Left lung (tissue), 10 donors: ENCODE data around the gene G3BP1. TPM values are rescaled to one million over a fixed set of nuclear protein-coding genes. Genes with fewer than 3 reads are reported as not detected.

Experiments
- ATAC-seq: fragments of 200-7000 bp; cut with Tn5 transposase; one replicate; pipeline ENCODE4 v1.9.1; 2020; ENCODE audit warnings: moderate library complexity
- DNase-seq, 4 donors: peaks; one replicate each; pipeline ENCODE4 v3.0.0-alpha.2; 2013 to 2020
- H3K27ac ChIP-seq, 2 donors: fragments of 200-600 bp; sonication (generic) in 1 of 2; one replicate each; pipeline versions ENCODE4 v1.5.0 to v1.8.0; 2020 to 2021
- H3K27me3 ChIP-seq, 2 donors: fragments of 200-600 bp; sonication (generic) in 1 of 2; one replicate each; pipeline versions ENCODE4 v1.5.0 to v1.8.0; 2020 to 2021
- H3K36me3 ChIP-seq, 2 donors: fragments of 200-600 bp; sonication (generic) in 1 of 2; one replicate each; pipeline versions ENCODE4 v1.5.0 to v1.8.0; 2020 to 2021
- H3K4me1 ChIP-seq, 2 donors: fragments of 200-600 bp; one replicate each; pipeline ENCODE4 v1.8.0; 2021
- H3K4me3 ChIP-seq, 2 donors: fragments of 200-600 bp; sonication (generic) in 1 of 2; one replicate each; pipeline versions ENCODE4 v1.5.0 to v1.8.0; 2020 to 2021; ENCODE audit warnings: mild to moderate bottlenecking in 1 of 2
- H3K9me3 ChIP-seq, 2 donors: fragments of 200-600 bp; sonication (generic) in 1 of 2; one replicate each; pipeline versions ENCODE4 v1.5.0 to v1.8.0; 2020 to 2021
- intact Hi-C, 2 donors: fragments of 100-400 bp; cut with DNase I; formaldehyde crosslinking; loops; one replicate each; pipeline versions ENCODE4 v1.11.2 to v1.14.2; 2022
- polyA plus RNA-seq, 6 donors: library from polyadenylated mRNA; unstranded; fragments of 120-200 nt; gene quantifications; one replicate each; pipeline ENCODE4 v1.2.1, GENCODE V29; 2013; ENCODE audit not compliant: insufficient read length in 6 of 6
- total RNA-seq, 2 donors: library from RNA; stranded (reverse); fragmentation: NEBNext Ultra II Directional; extraction: Animal tissue kit (Norgen Biotek cat#: 25700); gene quantifications; one replicate each; pipeline ENCODE4 v1.2.1, GENCODE V29; 2021
- TF ChIP-seq, protein P1 (sequence below), 2 donors: fragments of 200-600 bp; sonication (generic) in 1 of 2; IDR thresholded peaks; one replicate each; pipeline versions ENCODE4 v1.5.0 to v1.8.0; 2021; ENCODE audit warnings: antibody characterized with exemption in 2 of 2
- donor health status: DM: no; HTN: yes; CAD: no.
- donor health status: DM: no; HTN: no; CAD: no.

G3BP1 gene
- total and polyA plus RNA-seq, 8 donors, result 125 to 207 (median 146) TPM

DNA sequence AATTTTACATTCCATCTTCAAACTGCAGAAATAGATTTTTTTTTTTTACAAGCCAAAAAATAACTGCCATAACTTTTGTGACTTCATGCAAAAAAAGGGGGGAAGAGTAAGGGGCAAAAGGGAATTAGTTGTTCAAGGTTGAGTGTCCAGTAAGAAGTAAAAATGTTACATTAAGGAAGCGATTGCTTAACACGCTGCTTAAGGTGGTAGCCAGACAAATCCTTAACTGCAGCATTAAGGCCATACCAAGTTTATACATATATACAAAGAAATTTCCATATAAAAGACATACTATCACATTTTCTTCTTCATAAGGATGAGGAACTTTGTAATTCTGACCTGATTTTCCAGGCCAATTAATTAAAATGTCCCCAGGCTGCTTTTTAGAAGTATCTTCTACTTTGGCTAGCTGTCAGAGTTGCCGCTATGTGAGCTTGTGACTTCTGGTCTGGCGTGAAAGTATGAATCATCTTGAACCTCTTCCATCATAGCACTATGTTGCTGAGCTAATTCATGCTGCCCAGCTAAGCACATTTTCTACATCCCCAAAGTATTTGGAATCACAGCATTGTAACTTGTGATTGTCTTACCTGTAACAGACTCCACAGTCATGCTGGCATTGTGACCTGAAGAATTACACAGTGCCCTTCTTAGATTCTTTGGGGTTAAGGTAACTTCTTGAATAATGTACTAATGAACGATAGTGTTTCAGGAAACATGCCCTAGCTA, 40.0 kb downstream of the G3BP1 start:
- Histone ChIP-seq H3K4me1 (peaks cover 0 to 3% of the 10 kb centered on the region in 2 donors), H3K27me3 (no peaks in the 10 kb centered on the region), H3K36me3 (peaks cover 0 to 62% of the 10 kb centered on the region in 2 donors), H3K27ac (no peak overlapping the region), H3K9me3 (no peaks in the 10 kb centered on the region), H3K4me3 (no peak overlapping the region)
- TF ChIP-seq, protein P1, sequence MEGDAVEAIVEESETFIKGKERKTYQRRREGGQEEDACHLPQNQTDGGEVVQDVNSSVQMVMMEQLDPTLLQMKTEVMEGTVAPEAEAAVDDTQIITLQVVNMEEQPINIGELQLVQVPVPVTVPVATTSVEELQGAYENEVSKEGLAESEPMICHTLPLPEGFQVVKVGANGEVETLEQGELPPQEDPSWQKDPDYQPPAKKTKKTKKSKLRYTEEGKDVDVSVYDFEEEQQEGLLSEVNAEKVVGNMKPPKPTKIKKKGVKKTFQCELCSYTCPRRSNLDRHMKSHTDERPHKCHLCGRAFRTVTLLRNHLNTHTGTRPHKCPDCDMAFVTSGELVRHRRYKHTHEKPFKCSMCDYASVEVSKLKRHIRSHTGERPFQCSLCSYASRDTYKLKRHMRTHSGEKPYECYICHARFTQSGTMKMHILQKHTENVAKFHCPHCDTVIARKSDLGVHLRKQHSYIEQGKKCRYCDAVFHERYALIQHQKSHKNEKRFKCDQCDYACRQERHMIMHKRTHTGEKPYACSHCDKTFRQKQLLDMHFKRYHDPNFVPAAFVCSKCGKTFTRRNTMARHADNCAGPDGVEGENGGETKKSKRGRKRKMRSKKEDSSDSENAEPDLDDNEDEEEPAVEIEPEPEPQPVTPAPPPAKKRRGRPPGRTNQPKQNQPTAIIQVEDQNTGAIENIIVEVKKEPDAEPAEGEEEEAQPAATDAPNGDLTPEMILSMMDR (IDR thresholded peaks at IDR 0.05), result no peak
- DNase-seq (no peak), ATAC-seq (peak; percentile 60)
- intact Hi-C loops, result no loop called here

DNA sequence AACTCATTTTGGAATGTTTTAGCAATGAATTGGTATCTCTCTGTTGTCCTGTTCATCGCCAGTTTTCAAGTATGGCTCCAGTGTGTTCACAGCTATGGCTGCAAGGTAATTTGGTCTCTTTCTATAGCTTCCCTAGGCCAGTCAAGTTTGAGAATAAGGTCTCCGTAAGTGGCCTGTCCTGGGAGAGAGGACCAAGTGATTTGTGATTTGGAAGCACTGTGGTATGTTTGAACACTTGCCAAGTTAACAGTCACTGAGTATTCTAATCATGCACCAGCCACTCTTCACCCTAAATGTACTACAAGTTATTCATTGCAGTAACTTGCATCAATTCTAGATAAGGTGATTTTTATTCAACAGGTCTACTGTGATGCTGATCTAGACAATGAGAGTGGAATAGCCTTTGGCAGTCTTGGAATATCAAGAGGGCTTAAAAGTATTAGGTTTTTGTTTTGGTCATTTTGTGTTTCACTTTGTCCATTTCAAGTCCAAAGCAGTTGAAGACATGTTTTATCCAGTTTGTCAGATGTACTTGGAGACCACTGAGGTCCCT, 41.1 kb downstream of the G3BP1 start:
- H3K27me3 ChIP-seq, result no peaks in the 10 kb centered on the region
- no peak overlapping the region for H3K4me3 ChIP-seq
- TF ChIP-seq, protein P1 (IDR thresholded peaks at IDR 0.05), result no peak
- H3K36me3 ChIP-seq, result peaks cover 0 to 52% of the 10 kb centered on the region in 2 donors
- intact Hi-C loops, result no loop called here
- DNase-seq (no peak), ATAC-seq (no peak)
- H3K27ac ChIP-seq, result no peak overlapping the region
- H3K9me3 ChIP-seq, result no peaks in the 10 kb centered on the region
- H3K4me1 ChIP-seq, result peaks cover 0 to 3% of the 10 kb centered on the region in 2 donors

DNA sequence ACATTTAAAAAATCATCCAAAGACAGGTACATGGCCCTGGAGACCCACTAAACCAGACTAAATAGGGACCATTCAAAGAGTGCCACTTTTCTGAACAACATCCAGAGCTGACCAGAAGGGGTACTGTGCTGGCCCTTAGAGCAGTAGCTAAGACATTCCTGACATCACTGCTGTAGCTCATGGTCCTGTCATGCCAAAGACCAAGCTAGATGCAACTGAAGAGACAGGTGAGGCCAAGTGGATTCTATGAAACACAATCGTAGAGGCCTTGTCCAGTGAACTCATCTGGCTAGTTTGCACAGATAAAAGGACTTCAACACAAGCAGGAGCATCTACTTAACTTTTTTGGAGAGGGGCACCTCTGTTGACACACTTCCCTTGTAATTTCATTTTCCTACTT, 43.3 kb downstream of the G3BP1 start:
- peaks cover 0 to 33% of the 10 kb centered on the region in 2 donors for H3K36me3 ChIP-seq
- no peak overlapping the region for H3K4me3 ChIP-seq
- no peak overlapping the region for H3K27ac ChIP-seq
- no peaks in the 10 kb centered on the region for H3K9me3 ChIP-seq
- peaks cover 0 to 3% of the 10 kb centered on the region in 2 donors for H3K4me1 ChIP-seq
- TF ChIP-seq, protein P1 (IDR thresholded peaks at IDR 0.05), result no peak
- ATAC-seq (peak; percentile 19), DNase-seq (no peak)
- H3K27me3 ChIP-seq, result no peaks in the 10 kb centered on the region
- intact Hi-C loops, result no loop called here

DNA sequence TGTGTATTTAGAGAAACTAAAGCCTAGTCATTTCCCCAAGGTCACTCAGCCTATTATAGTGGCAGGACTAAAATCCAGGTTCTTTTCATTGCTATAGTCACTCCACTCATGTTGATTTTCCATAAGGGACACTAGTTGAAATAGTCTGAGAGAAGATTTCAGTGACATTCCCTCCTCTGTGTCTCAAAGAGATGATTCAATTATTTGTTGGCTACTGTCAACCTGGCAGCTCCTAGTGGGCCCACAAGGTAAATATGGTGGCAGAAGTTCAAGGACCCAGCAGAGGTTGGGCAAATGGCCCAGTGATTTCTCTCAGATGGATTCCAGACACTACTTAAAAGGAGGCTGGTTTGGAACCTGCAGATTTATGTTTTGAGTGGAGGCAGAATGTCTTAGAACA, 48.1 kb downstream of the G3BP1 start:
- Histone ChIP-seq H3K4me3 (no peak overlapping the region), H3K27ac (no peak overlapping the region), H3K27me3 (no peaks in the 10 kb centered on the region), H3K36me3 (peaks cover 0 to 5% of the 10 kb centered on the region in 2 donors), H3K9me3 (no peaks in the 10 kb centered on the region), H3K4me1 (no peaks in the 10 kb centered on the region)
- intact Hi-C loops, result loop anchor here in 1 of 2 donors (10.0 kb wide), 1 partner anchor 685 kb away; no protein-coding TSS in a partner anchor
- DNase-seq, result no peak
- TF ChIP-seq, protein P1 (IDR thresholded peaks at IDR 0.05), result no peak
- no peak for ATAC-seq

DNA sequence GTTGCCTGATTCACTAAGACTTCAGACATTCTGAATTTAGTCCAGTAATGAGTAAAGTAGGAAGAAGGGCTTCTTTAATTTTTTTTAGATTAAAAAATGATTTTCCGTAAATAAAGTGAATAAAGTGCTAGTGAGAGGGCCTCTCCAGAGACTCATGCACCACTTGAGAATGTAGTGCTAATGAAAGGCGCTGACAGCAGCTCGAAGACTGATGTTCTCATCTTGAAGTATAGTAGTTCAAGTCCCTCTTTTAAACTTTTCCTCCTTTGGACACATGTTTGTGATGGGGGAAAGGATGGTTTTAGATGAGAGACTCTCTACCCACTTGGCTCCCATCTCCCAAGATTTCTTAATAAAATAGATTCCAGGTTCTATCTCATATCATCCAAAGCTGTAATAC, 48.5 kb downstream of the G3BP1 start:
- TF ChIP-seq, protein P1 (IDR thresholded peaks at IDR 0.05), result no peak
- no peak overlapping the region for H3K4me3 ChIP-seq
- no peaks in the 10 kb centered on the region for H3K27me3 ChIP-seq
- ATAC-seq (no peak), DNase-seq (no peak)
- H3K36me3 ChIP-seq, result peaks cover 0 to 5% of the 10 kb centered on the region in 2 donors
- intact Hi-C loops, result loop anchor here in 1 of 2 donors (10.0 kb wide), 1 partner anchor 685 kb away; no protein-coding TSS in a partner anchor
- H3K4me1 ChIP-seq, result no peaks in the 10 kb centered on the region
- no peaks in the 10 kb centered on the region for H3K9me3 ChIP-seq
- no peak overlapping the region for H3K27ac ChIP-seq
